Stimulated activated CD4-positive, alpha-beta T cell treated with anti-CD3 and anti-CD28 coated beads, TNF-alpha, amount 100 ng/mL, for 24 hours (primary cell): ENCODE results near the gene CHKB.
"Not testable (repeated sequence)": the region's sequence is repeated elsewhere in the genome, so short reads cannot be mapped to it uniquely, and the experiment has no call there.

Source experiments
- DNase-seq, 3 experiments: peaks; one replicate each; pipeline ENCODE4 v3.0.0-alpha.2; 2020; ENCODE audit warnings: low read depth in 3 of 3

Gene CHKB

GRCh38 chr22:50548921-50549790 lies 33.5 kb downstream of the CHKB start:
- no peak for DNase-seq

GRCh38 chr22:50548040-50548920 lies 34.4 kb downstream of the CHKB start:
- peak in 1 of 3 experiments; percentile 52 for DNase-seq

GRCh38 chr22:50547263-50547985 lies 35.2 kb downstream of the CHKB start:
- no peak for DNase-seq

GRCh38 chr22:50546326-50547262 lies 36.1 kb downstream of the CHKB start:
- DNase-seq: no peak

GRCh38 chr22:50545522-50546325 lies 36.9 kb downstream of the CHKB start, which contains the start of gene KLHDC7B:
TSS of gene KLHDC7B (plus strand) at chr22:50545899. CDS start at chr22:50546244, 345 bp downstream.
- no peak for DNase-seq

- no peak for DNase-seq
Observed at GRCh38 chr22:50544746-50545253, 37.8 kb downstream of the CHKB start.

- DNase-seq: peak; percentile 66 to 83 (median 66)
Observed at GRCh38 chr22:50544078-50544745, 38.4 kb downstream of the CHKB start.

- no peak for DNase-seq
Observed at GRCh38 chr22:50542416-50542927, 40.2 kb downstream of the CHKB start.

- not testable (repeated sequence) for DNase-seq
Observed at GRCh38 chr22:50541667-50542026, 41.0 kb downstream of the CHKB start.

- DNase-seq: no peak
Observed at GRCh38 chr22:50540381-50540780, 42.3 kb downstream of the CHKB start.

- no peak for DNase-seq
Observed at GRCh38 chr22:50537765-50538164, 44.9 kb downstream of the CHKB start.

- no peak for DNase-seq
Observed at GRCh38 chr22:50536226-50536625, 46.4 kb downstream of the CHKB start.

GRCh38 chr22:50535113-50535512 lies 47.5 kb downstream of the CHKB start:
- no peak for DNase-seq

- not testable (repeated sequence) for DNase-seq
Observed at GRCh38 chr22:50533856-50534711, 48.6 kb downstream of the CHKB start.

GRCh38 chr22:50532824-50533796 lies 49.5 kb downstream of the CHKB start:
- no peak for DNase-seq

- no peak for DNase-seq
Observed at GRCh38 chr22:50531962-50532674, 50.5 kb downstream of the CHKB start.
